Sigmoid colon (tissue), 7 donors: ENCODE measurements around the gene SPAG8. TPM values are rescaled to one million over a fixed set of nuclear protein-coding genes. Genes with fewer than 3 reads are reported as not detected.

ENCODE experiments used
- DNase-seq: peaks from one replicate; pipeline ENCODE4 v3.0.0-alpha.2; 2019
- H3K27ac ChIP-seq, 4 donors: fragments of 200-600 bp; sonication (generic); one replicate each; pipeline ENCODE4 v1.5.1; 2016 to 2019; ENCODE audit warnings: mild to moderate bottlenecking in 1 of 4
- H3K27me3 ChIP-seq, 3 donors: fragments of 200-600 bp; sonication (generic); one replicate each; pipeline ENCODE4 v1.5.1; 2019; ENCODE audit warnings: mild to moderate bottlenecking in 1 of 3
- H3K36me3 ChIP-seq, 4 donors: fragments of 200-600 bp; sonication (generic); one replicate each; pipeline ENCODE4 v1.5.1; 2016 to 2019
- H3K4me1 ChIP-seq, 4 donors: fragments of 200-600 bp; sonication (generic); one replicate each; pipeline ENCODE4 v1.5.1; 2017 to 2019
- H3K4me3 ChIP-seq, 4 donors: fragments of 200-600 bp; sonication (generic); one replicate each; pipeline ENCODE4 v1.5.1; 2017 to 2019; ENCODE audit warnings: mild to moderate bottlenecking in 2 of 4, moderate library complexity in 1 of 4
- H3K9me3 ChIP-seq, 4 donors: fragments of 200-600 bp in 3 of 4; sonication (generic) in 3 of 4; one replicate each; pipeline versions ENCODE4 v1.5.1 to v1.6.1; 2013 to 2019
- CTCF ChIP-seq, 4 experiments: fragments of 450-650 bp in 3 of 4; fragments of 200-600 bp in 1 of 4; IDR thresholded peaks; one replicate each; pipeline ENCODE4 v1.5.1; 2016 to 2019; ENCODE audit warnings: antibody characterized with exemption in 4 of 4, mild to moderate bottlenecking in 3 of 4, moderate library complexity in 2 of 4
- EP300 ChIP-seq, 4 donors: sonication (generic); formaldehyde crosslinking; IDR thresholded peaks; one replicate each; pipeline ENCODE4 v1.6.1; 2017; ENCODE audit warnings: antibody characterized with exemption in 4 of 4
- POLR2A ChIP-seq, 2 donors: fragments of 450-650 bp; IDR thresholded peaks; one replicate each; pipeline ENCODE4 v1.6.1; 2016; ENCODE audit warnings: antibody characterized with exemption in 2 of 2, mild to moderate bottlenecking in 2 of 2, moderate library complexity in 2 of 2
- POLR2AphosphoS5 ChIP-seq, 4 donors: sonication (generic); formaldehyde crosslinking; IDR thresholded peaks; one replicate each; pipeline ENCODE4 v1.6.1; 2017; ENCODE audit warnings: antibody characterized with exemption in 4 of 4
- WGBS, 2 donors: extraction: QIAGEN DNeasy Blood & Tissue Kit; methylation state at CpG; one replicate each; pipeline ENCODE4 v1.1.7; 2013; 5-methylcytosine and 5-hydroxymethylcytosine counted together
- intact Hi-C: fragments of 100-400 bp; cut with DNase I; formaldehyde crosslinking; loops from one replicate; pipeline ENCODE4 v1.15.1; 2023
- polyA plus RNA-seq, 3 donors: library from polyadenylated mRNA; stranded (reverse); fragments of 200-250 nt; gene quantifications; one replicate each; pipeline ENCODE4 v1.2.3, GENCODE V29; 2013
- total RNA-seq, 4 donors: library from RNA; depleted of rRNA; stranded (reverse); fragments of >200 nt; gene quantifications; one replicate each; pipeline ENCODE4 v1.1.0, GENCODE V29; 2016
- donor health status: healthy with polysubstance abuse.
- donor health status: Bipolar disorder and iron deficiency.
- donor health status: healthy.

SPAG8 gene
- total and polyA plus RNA-seq, 7 donors = 1.1 to 2.8 (median 2.3) TPM; not detected in 2

- intact Hi-C loops = loop anchor here (1.0 to 5.0 kb wide), 3 partner anchors 39 to 157 kb away; partner anchors contain the start of genes FAM221B and TMEM8B
- 32 to 45% methylated on average over 4 of the region's 4 CpGs for WGBS, 2 donors
- Histone ChIP-seq H3K4me1 (peaks cover 0 to 44% (median 40%) of the 10 kb centered on the region in 4 donors), H3K4me3 (no peak overlapping the region), H3K36me3 (no peaks in the 10 kb centered on the region), H3K27ac (no peak overlapping the region), H3K9me3 (no peaks in the 10 kb centered on the region), H3K27me3 (no peaks in the 10 kb centered on the region)
- TF ChIP-seq POLR2AphosphoS5 (IDR thresholded peaks at IDR 0.05) = no peak
- no peak for TF ChIP-seq EP300 (IDR thresholded peaks at IDR 0.05)
- TF ChIP-seq CTCF (IDR thresholded peaks at IDR 0.05) = no peak
- no peak for TF ChIP-seq POLR2A (IDR thresholded peaks at IDR 0.05)
- DNase-seq = no peak
Observed at GRCh38 chr9:35790025-35790384, 22.1 kb downstream of the SPAG8 start.

GRCh38 chr9:35789541-35789940, 22.5 kb downstream of the SPAG8 start:
- WGBS, 2 donors = 93 to 98% methylated on average over 2 of the region's 2 CpGs
- H3K27ac ChIP-seq = no peak overlapping the region
- no peak overlapping the region for H3K4me3 ChIP-seq
- intact Hi-C loops = no loop called here
- TF ChIP-seq CTCF (IDR thresholded peaks at IDR 0.05) (no peak), EP300 (IDR thresholded peaks at IDR 0.05) (no peak), POLR2AphosphoS5 (IDR thresholded peaks at IDR 0.05) (no peak), POLR2A (IDR thresholded peaks at IDR 0.05) (no peak)
- H3K4me1 ChIP-seq = peaks cover 0 to 39% (median 35%) of the 10 kb centered on the region in 4 donors
- H3K9me3 ChIP-seq = no peaks in the 10 kb centered on the region
- no peaks in the 10 kb centered on the region for H3K36me3 ChIP-seq
- no peaks in the 10 kb centered on the region for H3K27me3 ChIP-seq
- no peak for DNase-seq

- no peak for TF ChIP-seq POLR2A (IDR thresholded peaks at IDR 0.05)
- TF ChIP-seq POLR2AphosphoS5 (IDR thresholded peaks at IDR 0.05) = no peak
- no peak for TF ChIP-seq CTCF (IDR thresholded peaks at IDR 0.05)
- no peak for TF ChIP-seq EP300 (IDR thresholded peaks at IDR 0.05)
- Histone ChIP-seq H3K36me3 (no peaks in the 10 kb centered on the region), H3K27me3 (no peaks in the 10 kb centered on the region), H3K4me3 (no peak overlapping the region), H3K4me1 (no peaks in the 10 kb centered on the region), H3K27ac (no peak overlapping the region), H3K9me3 (no peaks in the 10 kb centered on the region)
- intact Hi-C loops = no loop called here
- no peak for DNase-seq
Observed at GRCh38 chr9:35783418-35783817, 28.6 kb downstream of the SPAG8 start.

DNA sequence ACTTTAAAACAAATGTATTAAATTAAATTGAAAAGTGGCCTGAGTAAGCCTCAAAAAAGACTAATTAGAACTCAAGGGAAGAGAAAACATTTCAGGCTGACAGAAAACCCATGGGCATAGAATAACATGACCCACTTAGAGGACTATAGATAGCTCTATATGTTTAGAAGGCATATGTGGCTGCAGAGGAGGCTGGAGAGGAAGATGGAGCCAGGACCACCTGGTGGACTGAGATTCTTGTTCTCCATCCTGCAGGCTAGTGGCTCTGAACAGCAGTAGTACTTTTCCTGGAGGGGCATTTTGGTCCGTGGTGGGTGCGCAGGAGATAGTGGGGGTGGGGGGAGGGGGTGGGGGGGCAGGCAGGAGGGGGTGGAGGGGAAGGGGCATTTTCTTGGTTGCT, 31.0 kb downstream of the SPAG8 start:
- no peaks in the 10 kb centered on the region for H3K36me3 ChIP-seq
- no peak for DNase-seq
- TF ChIP-seq POLR2AphosphoS5 (IDR thresholded peaks at IDR 0.05) = no peak
- TF ChIP-seq CTCF (IDR thresholded peaks at IDR 0.05) = no peak
- TF ChIP-seq POLR2A (IDR thresholded peaks at IDR 0.05) = no peak
- no peak for TF ChIP-seq EP300 (IDR thresholded peaks at IDR 0.05)
- no peaks in the 10 kb centered on the region for H3K27me3 ChIP-seq
- 77 to 85% methylated on average over 2 of the region's 2 CpGs for WGBS, 2 donors
- H3K27ac ChIP-seq = no peak overlapping the region
- no peak overlapping the region for H3K4me3 ChIP-seq
- no peaks in the 10 kb centered on the region for H3K9me3 ChIP-seq
- intact Hi-C loops = no loop called here
- H3K4me1 ChIP-seq = no peaks in the 10 kb centered on the region

DNA sequence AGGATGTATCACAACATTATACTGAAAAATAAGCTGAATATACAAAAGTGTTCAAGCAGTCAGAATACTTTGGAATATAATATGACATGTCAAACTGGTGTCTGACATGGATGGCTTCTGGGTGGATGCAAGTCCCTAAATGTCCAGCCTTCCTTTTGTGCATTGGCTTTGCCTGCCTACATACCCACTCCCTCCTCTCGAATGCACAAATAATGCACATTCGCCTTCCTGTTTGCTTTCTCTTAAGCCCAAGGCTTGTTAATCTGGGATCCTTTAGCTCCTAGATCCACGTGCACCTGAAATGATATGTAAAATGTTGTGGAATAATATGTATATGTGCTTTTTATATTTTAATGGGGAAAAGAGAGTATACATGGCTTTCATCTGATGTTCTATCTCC, 33.6 kb downstream of the SPAG8 start:
- Histone ChIP-seq H3K9me3 (no peaks in the 10 kb centered on the region), H3K4me3 (no peak overlapping the region), H3K27me3 (no peaks in the 10 kb centered on the region), H3K4me1 (no peaks in the 10 kb centered on the region), H3K36me3 (no peaks in the 10 kb centered on the region), H3K27ac (no peak overlapping the region)
- WGBS, 2 donors = 90 to 92% methylated on average over 3 of the region's 3 CpGs
- intact Hi-C loops = no loop called here
- TF ChIP-seq CTCF (IDR thresholded peaks at IDR 0.05) (no peak), POLR2AphosphoS5 (IDR thresholded peaks at IDR 0.05) (no peak), EP300 (IDR thresholded peaks at IDR 0.05) (no peak), POLR2A (IDR thresholded peaks at IDR 0.05) (no peak)
- no peak for DNase-seq
